NCI-H2171 (cell line): ENCODE measurements around the gene CENPM.

Source experiments
- DNase-seq: peaks from one replicate; lab custom pipeline; 2025; lab: John Stamatoyannopoulos, UW

The CENPM gene

DNA sequence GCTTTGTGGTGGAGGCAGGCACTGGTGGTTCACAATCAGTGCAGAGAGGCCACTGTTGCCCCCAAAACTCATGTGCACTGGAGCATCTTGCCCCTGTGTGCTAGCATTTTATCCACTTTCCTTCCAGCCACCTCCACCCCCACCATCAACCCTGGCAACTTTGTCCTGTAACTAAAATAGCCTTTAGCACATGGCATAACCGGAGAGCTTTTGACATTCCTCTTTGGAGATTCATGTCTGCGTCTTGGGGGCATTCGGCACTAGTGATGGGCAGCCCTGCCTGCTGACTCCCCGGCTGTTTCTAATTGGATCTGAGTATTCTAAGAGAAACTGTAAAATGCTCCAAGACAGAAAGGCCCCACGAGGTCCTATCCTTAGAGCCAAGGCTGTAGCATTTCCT lies 47.8 kb downstream of the CENPM start:
- no peak for DNase-seq

DNA sequence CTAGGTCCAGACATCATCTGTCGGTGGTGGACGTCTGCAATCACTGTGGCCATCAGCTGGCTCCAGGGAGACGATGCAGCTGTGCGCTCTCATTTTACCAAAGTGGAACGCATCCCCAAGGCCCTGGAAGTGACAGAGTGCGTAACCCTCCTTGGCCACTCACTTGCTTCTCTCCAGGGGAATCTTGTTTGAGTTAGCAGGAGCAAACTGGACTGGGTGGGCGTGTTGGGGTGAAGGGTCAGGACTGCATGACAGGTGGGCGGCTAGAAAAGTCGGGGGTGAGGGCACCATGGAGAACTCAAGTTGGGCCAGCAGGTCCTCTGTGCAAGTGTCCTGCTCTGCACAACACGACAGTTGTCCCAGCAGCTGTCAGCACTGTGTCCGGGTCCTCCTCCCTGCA lies 48.3 kb downstream of the CENPM start:
- DNase-seq: no peak

DNA sequence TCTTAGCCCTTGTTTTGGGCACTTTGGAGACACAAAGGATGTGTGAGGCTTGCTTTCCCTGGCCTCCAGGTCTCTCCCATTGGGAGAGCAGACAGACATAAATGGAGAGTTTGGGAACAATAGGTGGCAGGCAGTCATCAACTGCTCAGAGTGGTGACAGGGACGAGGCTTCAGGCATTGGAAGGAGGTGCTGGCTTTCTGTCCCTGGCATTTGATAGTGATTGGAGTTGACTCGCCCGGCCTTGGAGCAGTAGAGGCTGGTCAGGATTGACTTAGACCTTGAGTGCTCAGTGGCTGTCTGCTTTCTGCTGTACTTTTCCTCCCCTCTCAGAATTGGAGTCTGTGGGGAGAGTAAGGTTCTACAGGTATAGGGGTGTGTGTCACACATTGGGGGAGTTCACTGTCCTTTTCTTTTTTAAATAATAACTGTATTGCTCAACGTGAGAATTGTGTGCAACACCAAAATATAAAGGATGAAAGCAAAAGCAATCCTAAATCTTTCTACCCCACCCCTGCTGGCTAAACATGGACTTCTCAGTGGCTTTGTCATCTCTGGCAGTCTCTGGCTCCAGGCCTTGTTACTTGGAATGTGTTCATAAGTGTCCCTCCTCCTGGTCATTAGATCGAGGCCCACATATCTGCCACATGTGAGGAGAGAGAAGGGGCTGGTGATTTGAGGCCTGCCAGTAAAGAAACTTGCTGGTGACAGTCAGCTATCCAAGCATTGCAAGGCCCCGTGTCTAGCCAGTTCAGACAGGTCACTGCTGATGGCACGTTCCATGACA lies 53.2 kb downstream of the CENPM start:
- DNase-seq: no peak

DNA sequence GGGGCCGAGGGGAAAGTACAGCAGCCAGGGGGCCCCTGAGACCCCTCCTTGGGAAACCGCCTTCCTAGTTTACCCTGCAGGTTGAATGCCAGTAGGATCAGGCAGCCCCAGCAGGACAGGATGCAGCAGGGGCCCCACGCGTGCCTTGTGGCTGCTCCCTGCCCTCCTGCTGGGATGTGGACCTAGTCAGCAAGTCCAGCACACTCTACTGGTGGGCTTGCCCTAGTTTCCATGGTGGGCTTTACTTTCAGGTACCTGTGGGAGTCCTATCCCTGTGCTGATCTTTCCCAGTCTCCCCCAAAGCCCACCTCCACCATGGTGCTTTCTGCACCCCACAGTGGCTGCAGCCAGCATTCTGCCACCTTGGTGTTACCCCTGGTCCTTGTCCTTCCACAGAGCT lies 54.2 kb downstream of the CENPM start:
- no peak for DNase-seq

DNA sequence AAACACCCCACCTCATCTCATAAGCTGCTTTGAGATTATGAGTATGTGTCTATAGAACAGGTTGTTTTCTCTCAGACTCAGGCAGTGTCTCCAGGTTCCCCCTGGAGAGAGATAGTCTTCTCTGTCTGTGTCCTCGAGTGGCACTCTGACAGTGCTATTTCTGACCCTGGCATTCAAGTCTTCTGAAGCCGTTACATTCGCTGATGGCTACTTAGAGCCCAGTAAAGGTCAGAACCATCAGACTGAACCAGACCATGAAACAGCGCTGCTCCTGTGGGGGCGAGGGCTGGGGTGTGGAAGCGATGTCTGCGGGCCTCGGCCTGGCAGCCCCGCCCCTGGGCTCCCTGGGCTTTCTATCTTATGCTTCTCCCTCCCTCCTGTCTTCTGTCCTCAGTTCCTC lies 55.5 kb downstream of the CENPM start:
- DNase-seq: no peak
